ENCODE data around the gene FECH. TPM values are rescaled to one million over a fixed set of nuclear protein-coding genes. Genes with fewer than 3 reads are reported as not detected.

The FECH gene
- polyA plus RNA-seq, 3 donors, result 9.7 to 23.3 (median 9.9) TPM

DNA sequence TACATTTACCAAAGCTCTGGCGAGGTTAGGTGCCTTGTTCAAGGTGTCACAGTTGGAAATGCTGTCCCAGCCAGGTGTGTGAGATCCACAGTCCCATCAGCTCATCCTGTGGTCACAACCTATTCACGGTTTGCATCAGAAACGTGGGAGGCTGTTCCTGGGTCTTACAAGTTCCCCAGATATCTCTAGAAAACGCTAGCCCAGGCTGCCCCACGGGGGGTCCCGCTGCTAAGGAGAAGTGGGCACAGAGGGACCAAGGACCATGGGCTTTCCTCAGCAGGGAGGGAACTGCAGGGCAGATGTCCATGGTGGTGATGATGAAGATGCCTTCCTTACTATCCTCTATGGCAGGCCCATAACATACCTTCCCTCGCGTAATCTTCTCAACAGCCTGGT, 649 bp downstream of the FECH start:
- H3K36me3 ChIP-seq (replicated peaks in 1 of 2; ENCODE audit: control insufficient read depth in 1 of 2, insufficient read depth in 2 of 2, low read length in 2 of 2), result no peaks in the 10 kb centered on the region
- no peaks in the 10 kb centered on the region for H3K9me3 Mint-ChIP-seq
- H3K4me2 ChIP-seq (replicated peaks; ENCODE audit: extremely low read depth, low read length, poor library complexity, severe bottlenecking), result peak overlapping the region; percentile 70
- no peaks in the 10 kb centered on the region for H3K9me3 ChIP-seq (replicated peaks in 1 of 2; ENCODE audit: control insufficient read depth in 1 of 2, insufficient read depth in 1 of 2, low read length in 2 of 2)
- H3K27me3 Mint-ChIP-seq (ENCODE audit: low read depth in 3 of 3), result peaks cover 0 to 2% (median 1%) of the 10 kb centered on the region in 3 donors
- TF ChIP-seq, protein P1, sequence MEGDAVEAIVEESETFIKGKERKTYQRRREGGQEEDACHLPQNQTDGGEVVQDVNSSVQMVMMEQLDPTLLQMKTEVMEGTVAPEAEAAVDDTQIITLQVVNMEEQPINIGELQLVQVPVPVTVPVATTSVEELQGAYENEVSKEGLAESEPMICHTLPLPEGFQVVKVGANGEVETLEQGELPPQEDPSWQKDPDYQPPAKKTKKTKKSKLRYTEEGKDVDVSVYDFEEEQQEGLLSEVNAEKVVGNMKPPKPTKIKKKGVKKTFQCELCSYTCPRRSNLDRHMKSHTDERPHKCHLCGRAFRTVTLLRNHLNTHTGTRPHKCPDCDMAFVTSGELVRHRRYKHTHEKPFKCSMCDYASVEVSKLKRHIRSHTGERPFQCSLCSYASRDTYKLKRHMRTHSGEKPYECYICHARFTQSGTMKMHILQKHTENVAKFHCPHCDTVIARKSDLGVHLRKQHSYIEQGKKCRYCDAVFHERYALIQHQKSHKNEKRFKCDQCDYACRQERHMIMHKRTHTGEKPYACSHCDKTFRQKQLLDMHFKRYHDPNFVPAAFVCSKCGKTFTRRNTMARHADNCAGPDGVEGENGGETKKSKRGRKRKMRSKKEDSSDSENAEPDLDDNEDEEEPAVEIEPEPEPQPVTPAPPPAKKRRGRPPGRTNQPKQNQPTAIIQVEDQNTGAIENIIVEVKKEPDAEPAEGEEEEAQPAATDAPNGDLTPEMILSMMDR (IDR thresholded peaks at IDR 0.05), result no peak
- no peaks in the 10 kb centered on the region for H3K27me3 ChIP-seq (ENCODE audit: control insufficient read depth in 2 of 2, insufficient read depth in 2 of 2, low read length in 2 of 2)
- peak overlapping the region in 6 of 7 donors; percentile 41 to 82 (median 69) for H3K27ac Mint-ChIP-seq
- H3K4me1 Mint-ChIP-seq, result peaks cover 24% of the 10 kb centered on the region
- intact Hi-C loops (cut with micrococcal nuclease), result no loop called here
- H3K4me3 ChIP-seq (replicated peaks in 1 of 3; ENCODE audit: low read depth in 2 of 3, low read length in 3 of 3), result peak overlapping the region; percentile 51 to 85 (median 77)
- peaks cover 4% of the 10 kb centered on the region for H3K79me2 ChIP-seq (ENCODE audit: insufficient read depth, low read length)
- peaks cover 19 to 28% of the 10 kb centered on the region in 2 donors for H3K4me1 ChIP-seq (ENCODE audit: control insufficient read depth in 1 of 2, insufficient read depth in 2 of 2, low read length in 2 of 2)
- H3K27ac ChIP-seq (ENCODE audit: low read depth in 1 of 2, low read length in 2 of 2), result peak overlapping the region; percentile 7 to 63
- peak overlapping the region; percentile 85 to 90 for H3K4me3 Mint-ChIP-seq
- peaks cover 8% of the 10 kb centered on the region in 2 donors for H3K36me3 Mint-ChIP-seq
- 34% methylated on average over 5 of the region's 8 CpGs for WGBS (ENCODE audit: insufficient coverage)
- H3K9ac ChIP-seq (ENCODE audit: insufficient read depth, low read length, poor library complexity, severe bottlenecking), result peak overlapping the region; percentile 80
- peak overlapping the region; percentile 88 for H2AFZ ChIP-seq (ENCODE audit: insufficient read depth, low read depth, low read length, poor library complexity, severe bottlenecking)
- no peaks in the 10 kb centered on the region for H4K20me1 ChIP-seq (ENCODE audit: insufficient read depth, low read length)
- no peak for DNase-seq

- H3K36me3 Mint-ChIP-seq, result peaks cover 8% of the 10 kb centered on the region in 2 donors
- peaks cover 28% of the 10 kb centered on the region for H3K4me1 Mint-ChIP-seq
- no peak overlapping the region for H3K27ac Mint-ChIP-seq
- Histone ChIP-seq H2AFZ (ENCODE audit: insufficient read depth, low read depth, low read length, poor library complexity, severe bottlenecking) (peak overlapping the region; percentile 88), H4K20me1 (ENCODE audit: insufficient read depth, low read length) (no peaks in the 10 kb centered on the region), H3K27ac (ENCODE audit: low read depth in 1 of 2, low read length in 2 of 2) (no peak overlapping the region), H3K36me3 (replicated peaks in 1 of 2; ENCODE audit: control insufficient read depth in 1 of 2, insufficient read depth in 2 of 2, low read length in 2 of 2) (no peaks in the 10 kb centered on the region), H3K4me1 (ENCODE audit: control insufficient read depth in 1 of 2, insufficient read depth in 2 of 2, low read length in 2 of 2) (peaks cover 23 to 32% of the 10 kb centered on the region in 2 donors), H3K9ac (ENCODE audit: insufficient read depth, low read length, poor library complexity, severe bottlenecking) (peak overlapping the region; percentile 80), H3K27me3 (ENCODE audit: control insufficient read depth in 2 of 2, insufficient read depth in 2 of 2, low read length in 2 of 2) (no peaks in the 10 kb centered on the region), H3K4me2 (replicated peaks; ENCODE audit: extremely low read depth, low read length, poor library complexity, severe bottlenecking) (peak overlapping the region; percentile 70), H3K9me3 (replicated peaks in 1 of 2; ENCODE audit: control insufficient read depth in 1 of 2, insufficient read depth in 1 of 2, low read length in 2 of 2) (no peaks in the 10 kb centered on the region), H3K79me2 (ENCODE audit: insufficient read depth, low read length) (peaks cover 4% of the 10 kb centered on the region), H3K4me3 (replicated peaks in 1 of 3; ENCODE audit: low read depth in 2 of 3, low read length in 3 of 3) (peak overlapping the region in 1 of 3 experiments; percentile 85)
- peaks cover 0 to 2% (median 1%) of the 10 kb centered on the region in 3 donors for H3K27me3 Mint-ChIP-seq (ENCODE audit: low read depth in 3 of 3)
- intact Hi-C loops (cut with micrococcal nuclease), result no loop called here
- TF ChIP-seq, protein P1 (IDR thresholded peaks at IDR 0.05), result no peak
- DNase-seq, result no peak
- H3K9me3 Mint-ChIP-seq, result peaks cover 0 to 3% (median 0%) of the 10 kb centered on the region in 7 donors
- H3K4me3 Mint-ChIP-seq, result peak overlapping the region; percentile 85 to 90
- WGBS (ENCODE audit: insufficient coverage), result 94% methylated on average over 6 of the region's 9 CpGs
Observed at GRCh38 chr18:57585421-57585820, 1.1 kb downstream of the FECH start.
